Measurements from ENCODE around the gene OLFM1. TPM values are rescaled to one million over a fixed set of nuclear protein-coding genes. Genes with fewer than 3 reads are reported as not detected.

OLFM1 gene
- total RNA-seq, 2 donors from 2014 or later: 6.3 to 7.8 TPM

GRCh38 chr9:135039916-135040645 is 47.4 kb upstream of the OLFM1 start:
- Histone ChIP-seq H3K27me3 (no peaks in the 10 kb centered on the region), H3K9me3 (no peaks in the 10 kb centered on the region), H3K4me3 (no peak overlapping the region), H3K4me1 (no peaks in the 10 kb centered on the region), H3K27ac (no peak overlapping the region), H3K36me3 (replicated peaks in 1 of 2; ENCODE audit: insufficient read depth in 1 of 2, low read depth in 2 of 2) (no peaks in the 10 kb centered on the region)
- 30 to 36% methylated on average over 9 of the region's 9 CpGs for WGBS, 2 donors
- ATAC-seq: no peak
- intact Hi-C loops (cut with DNase I): no loop called here
- DNase-seq: no peak
- TF ChIP-seq CTCF (IDR thresholded peaks at IDR 0.05): no peak
- TF ChIP-seq POLR2A (IDR thresholded peaks at IDR 0.05): no peak

- DNase-seq: no peak
- intact Hi-C loops (cut with DNase I): no loop called here
- Histone ChIP-seq H3K36me3 (replicated peaks in 1 of 2; ENCODE audit: insufficient read depth in 1 of 2, low read depth in 2 of 2) (no peaks in the 10 kb centered on the region), H3K4me1 (no peaks in the 10 kb centered on the region), H3K27ac (no peak overlapping the region), H3K9me3 (no peaks in the 10 kb centered on the region), H3K27me3 (no peaks in the 10 kb centered on the region), H3K4me3 (no peak overlapping the region)
- WGBS, 2 donors: 65% methylated on average over 16 of the region's 16 CpGs
- no peak for TF ChIP-seq CTCF (IDR thresholded peaks at IDR 0.05)
- TF ChIP-seq POLR2A (IDR thresholded peaks at IDR 0.05): no peak
- no peak for ATAC-seq
Observed at GRCh38 chr9:135040892-135041291, 46.6 kb upstream of the OLFM1 start.

GRCh38 chr9:135043345-135043744 is 44.1 kb upstream of the OLFM1 start:
- intact Hi-C loops (cut with DNase I): no loop called here
- H3K9me3 ChIP-seq: no peaks in the 10 kb centered on the region
- no peak for ATAC-seq
- no peaks in the 10 kb centered on the region for H3K36me3 ChIP-seq (replicated peaks in 1 of 2; ENCODE audit: insufficient read depth in 1 of 2, low read depth in 2 of 2)
- 67 to 79% methylated on average over 11 of the region's 11 CpGs for WGBS, 2 donors
- no peak overlapping the region for H3K4me3 ChIP-seq
- DNase-seq: no peak
- H3K4me1 ChIP-seq: no peaks in the 10 kb centered on the region
- no peaks in the 10 kb centered on the region for H3K27me3 ChIP-seq
- H3K27ac ChIP-seq: no peak overlapping the region
- TF ChIP-seq CTCF (IDR thresholded peaks at IDR 0.05): no peak
- TF ChIP-seq POLR2A (IDR thresholded peaks at IDR 0.05): no peak

- ATAC-seq: no peak
- no peaks in the 10 kb centered on the region for H3K36me3 ChIP-seq (replicated peaks in 1 of 2; ENCODE audit: insufficient read depth in 1 of 2, low read depth in 2 of 2)
- H3K27me3 ChIP-seq: no peaks in the 10 kb centered on the region
- no peak overlapping the region for H3K27ac ChIP-seq
- H3K4me1 ChIP-seq: no peaks in the 10 kb centered on the region
- TF ChIP-seq POLR2A (IDR thresholded peaks at IDR 0.05): no peak
- TF ChIP-seq CTCF (IDR thresholded peaks at IDR 0.05): no peak
- DNase-seq: no peak
- intact Hi-C loops (cut with DNase I): no loop called here
- H3K9me3 ChIP-seq: no peaks in the 10 kb centered on the region
- H3K4me3 ChIP-seq: no peak overlapping the region
- 71 to 76% methylated on average over 25 of the region's 25 CpGs for WGBS, 2 donors
Observed at GRCh38 chr9:135045264-135045927, 42.1 kb upstream of the OLFM1 start.

All from body of pancreas (tissue), 4 donors.